ENCODE measurements around the gene SIRPG.

DNA sequence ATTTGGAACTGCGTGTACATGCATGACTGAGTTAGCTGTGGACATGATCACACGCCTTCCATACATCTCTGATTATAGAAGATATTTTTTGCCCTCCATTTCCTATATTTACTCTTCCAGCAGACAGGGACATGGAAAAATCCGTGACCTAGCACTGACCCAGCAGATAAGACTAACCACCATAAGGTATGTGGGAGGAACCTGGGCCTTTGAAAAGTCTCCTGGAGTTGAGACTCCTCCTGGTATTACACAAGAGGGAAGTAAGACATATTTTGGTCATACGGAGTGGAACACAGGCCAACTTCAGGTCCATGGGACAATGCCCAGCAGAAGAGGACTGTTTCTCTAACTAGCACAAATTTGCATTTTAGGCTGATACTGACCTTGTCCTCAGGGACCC lies 24.0 kb downstream of the SIRPG start:
- TF ChIP-seq, protein P1, sequence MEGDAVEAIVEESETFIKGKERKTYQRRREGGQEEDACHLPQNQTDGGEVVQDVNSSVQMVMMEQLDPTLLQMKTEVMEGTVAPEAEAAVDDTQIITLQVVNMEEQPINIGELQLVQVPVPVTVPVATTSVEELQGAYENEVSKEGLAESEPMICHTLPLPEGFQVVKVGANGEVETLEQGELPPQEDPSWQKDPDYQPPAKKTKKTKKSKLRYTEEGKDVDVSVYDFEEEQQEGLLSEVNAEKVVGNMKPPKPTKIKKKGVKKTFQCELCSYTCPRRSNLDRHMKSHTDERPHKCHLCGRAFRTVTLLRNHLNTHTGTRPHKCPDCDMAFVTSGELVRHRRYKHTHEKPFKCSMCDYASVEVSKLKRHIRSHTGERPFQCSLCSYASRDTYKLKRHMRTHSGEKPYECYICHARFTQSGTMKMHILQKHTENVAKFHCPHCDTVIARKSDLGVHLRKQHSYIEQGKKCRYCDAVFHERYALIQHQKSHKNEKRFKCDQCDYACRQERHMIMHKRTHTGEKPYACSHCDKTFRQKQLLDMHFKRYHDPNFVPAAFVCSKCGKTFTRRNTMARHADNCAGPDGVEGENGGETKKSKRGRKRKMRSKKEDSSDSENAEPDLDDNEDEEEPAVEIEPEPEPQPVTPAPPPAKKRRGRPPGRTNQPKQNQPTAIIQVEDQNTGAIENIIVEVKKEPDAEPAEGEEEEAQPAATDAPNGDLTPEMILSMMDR (IDR thresholded peaks at IDR 0.05): no peak
- TF ChIP-seq POLR2A (IDR thresholded peaks at IDR 0.05): no peak

Measured in adrenal gland (tissue), 5 donors.